ENCODE data around the gene CREBBP. TPM values are rescaled to one million over a fixed set of nuclear protein-coding genes. Genes with fewer than 3 reads are reported as not detected.

CREBBP gene
- total RNA-seq, 1 experiment from 2014 or later = 7.0 TPM

DNA sequence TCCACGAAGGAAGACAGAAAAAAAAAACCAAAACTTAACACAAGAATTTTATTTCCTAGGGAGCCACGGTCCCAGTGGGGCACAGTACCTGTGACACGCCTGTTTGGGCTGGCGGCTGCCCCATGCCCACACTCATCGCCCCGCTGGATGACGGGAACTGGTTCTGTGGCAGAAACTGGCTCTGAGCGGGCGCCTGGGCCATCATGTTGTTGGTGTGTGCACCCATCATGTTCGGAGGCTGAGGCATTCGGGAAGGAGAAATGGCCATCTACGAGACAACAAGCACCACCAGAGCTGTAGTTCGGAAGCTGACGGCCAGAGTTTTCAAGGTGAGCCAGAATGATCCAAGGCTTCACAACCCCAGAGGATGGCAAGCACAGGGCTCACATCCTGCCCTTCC lies 106.8 kb downstream of the CREBBP start:
- no peak for DNase-seq
- no peak overlapping the region for H3K4me3 ChIP-seq
- H3K9me3 ChIP-seq = no peaks in the 10 kb centered on the region
- no peaks in the 10 kb centered on the region for H3K27me3 ChIP-seq
- peaks cover 81% of the 10 kb centered on the region for H3K36me3 ChIP-seq

DNA sequence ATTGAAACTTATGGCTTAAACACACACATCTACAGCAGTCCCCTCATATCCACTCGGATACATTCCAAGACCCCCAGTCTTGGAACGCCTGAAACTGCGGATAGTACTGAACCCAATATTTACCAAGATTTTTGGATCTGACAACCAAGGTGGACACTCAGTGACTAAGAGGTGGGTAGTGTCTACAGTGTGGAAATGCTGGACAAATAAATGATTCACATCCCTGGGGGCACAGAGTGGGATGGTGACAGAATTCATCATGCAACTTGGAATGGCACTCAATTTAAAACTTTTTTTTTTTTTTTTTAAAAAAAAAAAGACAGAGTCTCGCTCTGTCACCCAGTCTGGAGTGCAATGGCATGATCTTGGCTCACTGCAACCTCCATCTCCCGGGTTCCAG lies 109.0 kb downstream of the CREBBP start:
- no peak for DNase-seq
- H3K36me3 ChIP-seq = peaks cover 84% of the 10 kb centered on the region
- H3K9me3 ChIP-seq = no peaks in the 10 kb centered on the region
- no peak overlapping the region for H3K4me3 ChIP-seq
- H3K27me3 ChIP-seq = no peaks in the 10 kb centered on the region

DNA sequence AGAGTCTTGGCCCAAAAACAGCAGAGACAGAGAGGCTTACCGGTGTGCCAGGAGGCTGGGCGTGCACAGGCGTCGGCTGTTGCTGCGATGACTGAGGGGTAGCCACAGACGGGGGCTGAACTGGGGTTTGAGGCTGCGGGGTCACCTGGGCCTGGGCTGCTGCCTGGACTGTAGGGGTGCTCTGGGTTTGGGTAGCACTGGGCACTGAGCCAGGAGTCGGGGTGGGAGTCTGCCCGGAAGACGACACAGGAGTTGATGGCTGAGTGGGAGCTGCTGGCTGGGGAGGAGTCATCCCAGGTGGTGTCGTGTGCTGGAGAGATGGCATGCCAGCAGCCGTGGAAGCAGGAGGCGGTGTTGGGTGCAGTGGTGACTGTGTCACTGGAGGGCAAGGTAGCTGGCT lies 110.0 kb downstream of the CREBBP start:
- Histone ChIP-seq H3K36me3 (peaks cover 85% of the 10 kb centered on the region), H3K27me3 (no peaks in the 10 kb centered on the region), H3K9me3 (no peaks in the 10 kb centered on the region), H3K4me3 (no peak overlapping the region)
- no peak for DNase-seq

DNA sequence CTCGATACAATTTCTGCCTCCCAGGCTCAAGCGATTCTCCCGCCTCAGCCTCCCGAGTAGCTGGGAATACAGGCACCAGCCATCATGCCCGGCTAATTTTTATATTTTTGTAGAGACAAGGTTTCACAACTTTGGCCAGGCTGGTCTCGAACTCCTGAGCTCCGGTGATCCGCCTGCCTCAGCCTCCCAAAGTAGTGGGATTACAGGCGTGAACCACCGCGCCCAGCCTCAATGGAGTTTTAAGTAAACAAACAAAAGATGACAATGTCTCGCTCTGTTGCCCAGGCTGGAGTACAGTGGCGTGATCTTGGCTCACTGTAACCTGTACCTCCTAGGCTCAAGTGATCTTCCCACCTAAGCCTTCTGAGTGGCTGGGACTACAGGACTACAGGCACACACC lies 110.6 kb downstream of the CREBBP start:
- Histone ChIP-seq H3K9me3 (no peaks in the 10 kb centered on the region), H3K27me3 (no peaks in the 10 kb centered on the region), H3K36me3 (peaks cover 79% of the 10 kb centered on the region), H3K4me3 (no peak overlapping the region)
- no peak for DNase-seq

DNA sequence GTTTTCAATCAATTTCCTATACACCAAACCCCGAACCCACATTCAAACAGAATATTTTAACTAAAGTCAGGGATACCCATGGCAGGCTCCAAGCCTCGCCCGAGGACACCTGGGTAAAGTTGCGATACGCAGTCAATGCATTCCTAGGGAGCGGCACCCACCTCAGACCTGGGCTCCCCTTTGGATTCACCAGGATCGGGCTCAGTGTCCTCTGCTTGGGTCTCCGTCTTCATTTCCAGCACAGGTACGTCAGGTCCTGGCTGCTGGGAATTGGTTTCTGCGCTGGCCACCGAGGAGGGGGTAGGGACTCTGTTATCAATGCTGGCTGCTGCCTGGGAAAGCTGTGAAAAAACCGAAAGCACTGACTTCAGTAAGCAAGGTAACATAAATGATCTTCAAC lies 111.5 kb downstream of the CREBBP start:
- no peaks in the 10 kb centered on the region for H3K27me3 ChIP-seq
- no peak overlapping the region for H3K4me3 ChIP-seq
- peaks cover 74% of the 10 kb centered on the region for H3K36me3 ChIP-seq
- DNase-seq = no peak
- no peaks in the 10 kb centered on the region for H3K9me3 ChIP-seq

DNA sequence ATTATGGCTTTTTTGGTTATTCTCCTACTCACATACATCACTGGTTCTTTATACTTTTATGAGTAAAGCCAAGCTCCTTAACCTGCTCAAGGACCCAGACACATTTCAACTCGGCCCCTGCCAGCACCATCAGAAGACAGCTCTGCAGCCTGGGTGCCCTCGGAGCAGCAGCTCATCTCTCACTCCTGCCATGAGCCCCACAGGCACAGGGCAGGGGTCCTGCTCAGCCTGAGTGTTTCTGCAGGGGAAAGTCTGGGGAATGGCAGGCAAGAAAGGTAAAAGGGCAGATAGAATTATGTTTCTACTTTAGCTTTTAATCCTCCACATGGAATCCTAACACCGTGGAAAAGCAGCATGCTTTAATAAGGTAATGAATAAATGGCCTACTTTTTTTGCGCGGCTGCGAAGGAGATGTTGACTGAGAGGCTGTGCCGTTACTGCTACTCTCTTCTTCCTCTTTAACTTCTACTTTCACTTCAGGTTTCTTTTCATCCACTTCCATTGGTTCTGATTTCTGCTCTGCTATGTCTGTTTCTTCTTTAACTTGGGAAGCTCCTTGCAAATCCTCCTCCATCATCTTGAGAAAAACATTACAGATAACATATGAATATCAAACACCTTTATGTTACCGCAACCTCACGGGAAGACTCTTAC lies 113.1 kb downstream of the CREBBP start:
- no peaks in the 10 kb centered on the region for H3K27me3 ChIP-seq
- no peaks in the 10 kb centered on the region for H3K9me3 ChIP-seq
- peaks cover 76% of the 10 kb centered on the region for H3K36me3 ChIP-seq
- no peak for DNase-seq
- H3K4me3 ChIP-seq = no peak overlapping the region

DNA sequence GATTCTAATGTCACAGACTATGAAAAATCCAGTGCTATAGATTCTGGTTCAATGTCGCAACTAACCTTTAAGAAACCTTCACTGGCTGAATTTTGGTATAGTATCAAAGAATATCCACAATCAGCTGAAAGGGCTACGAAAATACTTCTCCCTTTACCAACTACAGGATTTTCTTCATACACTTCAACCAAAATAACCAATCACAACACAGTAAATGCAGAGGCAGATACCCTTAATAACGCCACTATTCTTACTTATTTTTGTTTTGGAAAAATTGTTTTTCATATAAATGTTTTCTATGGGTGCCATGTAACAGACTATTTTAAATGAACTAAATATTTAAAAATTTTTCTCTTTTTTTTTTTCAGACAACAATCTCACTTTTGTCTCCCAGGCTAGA lies 114.3 kb downstream of the CREBBP start:
- Histone ChIP-seq H3K36me3 (peaks cover 79% of the 10 kb centered on the region), H3K9me3 (no peaks in the 10 kb centered on the region), H3K4me3 (no peak overlapping the region), H3K27me3 (no peaks in the 10 kb centered on the region)
- no peak for DNase-seq

DNA sequence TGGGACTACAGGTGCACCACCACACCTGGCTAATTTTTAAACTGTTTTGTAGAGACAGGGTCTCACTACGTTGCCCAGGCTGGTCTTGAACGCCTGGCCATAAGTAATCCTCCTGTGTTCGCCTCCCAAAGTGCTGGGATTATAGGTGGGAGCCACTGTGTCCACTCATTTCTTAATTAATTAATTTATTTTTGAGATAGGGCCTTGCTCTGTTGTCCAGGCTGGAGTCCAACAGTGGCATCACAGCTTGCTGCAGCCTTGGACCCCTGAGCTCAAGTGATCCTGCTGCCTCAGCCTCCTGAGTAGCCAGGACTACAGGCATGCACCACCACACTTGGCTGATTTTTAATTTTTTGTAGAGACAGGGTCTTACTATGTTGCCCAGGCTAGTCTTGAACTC lies 116.1 kb downstream of the CREBBP start:
- Histone ChIP-seq H3K27me3 (no peaks in the 10 kb centered on the region), H3K9me3 (no peaks in the 10 kb centered on the region), H3K4me3 (no peak overlapping the region), H3K36me3 (peaks cover 77% of the 10 kb centered on the region)
- no peak for DNase-seq

DNA sequence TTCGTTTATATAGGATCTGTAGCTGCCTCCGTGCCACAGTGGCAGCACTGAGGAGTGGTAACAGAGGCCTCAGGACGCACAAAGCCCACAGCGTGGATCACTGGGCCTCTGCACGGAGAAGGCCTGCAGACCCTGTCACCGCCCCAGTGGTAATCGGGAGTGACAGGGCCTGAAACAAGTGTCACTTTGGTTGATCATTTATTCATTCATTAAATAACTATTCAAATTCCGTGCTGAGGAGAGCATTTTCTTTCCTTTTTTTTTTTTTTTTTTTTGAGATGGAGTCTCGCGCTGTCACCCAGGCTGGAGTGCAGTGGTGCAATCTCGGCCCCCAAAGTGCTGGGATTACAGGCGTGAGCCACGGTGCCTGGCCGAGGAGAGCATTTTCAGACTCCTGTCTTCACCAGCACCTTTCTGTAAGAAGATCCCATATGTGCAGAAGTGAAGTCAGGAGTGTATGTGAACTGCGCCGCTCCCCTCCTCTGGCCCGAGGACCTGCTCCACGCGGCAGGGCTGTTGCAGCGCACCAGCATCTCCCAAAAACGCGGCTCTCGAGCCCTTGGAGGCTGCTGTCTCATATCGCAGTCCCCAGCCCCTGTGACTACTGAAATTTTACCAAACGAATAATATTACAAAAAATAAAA lies 118.3 kb downstream of the CREBBP start:
- H3K27me3 ChIP-seq = no peaks in the 10 kb centered on the region
- DNase-seq = no peak
- H3K4me3 ChIP-seq = no peak overlapping the region
- peaks cover 78% of the 10 kb centered on the region for H3K36me3 ChIP-seq
- H3K9me3 ChIP-seq = no peaks in the 10 kb centered on the region

DNA sequence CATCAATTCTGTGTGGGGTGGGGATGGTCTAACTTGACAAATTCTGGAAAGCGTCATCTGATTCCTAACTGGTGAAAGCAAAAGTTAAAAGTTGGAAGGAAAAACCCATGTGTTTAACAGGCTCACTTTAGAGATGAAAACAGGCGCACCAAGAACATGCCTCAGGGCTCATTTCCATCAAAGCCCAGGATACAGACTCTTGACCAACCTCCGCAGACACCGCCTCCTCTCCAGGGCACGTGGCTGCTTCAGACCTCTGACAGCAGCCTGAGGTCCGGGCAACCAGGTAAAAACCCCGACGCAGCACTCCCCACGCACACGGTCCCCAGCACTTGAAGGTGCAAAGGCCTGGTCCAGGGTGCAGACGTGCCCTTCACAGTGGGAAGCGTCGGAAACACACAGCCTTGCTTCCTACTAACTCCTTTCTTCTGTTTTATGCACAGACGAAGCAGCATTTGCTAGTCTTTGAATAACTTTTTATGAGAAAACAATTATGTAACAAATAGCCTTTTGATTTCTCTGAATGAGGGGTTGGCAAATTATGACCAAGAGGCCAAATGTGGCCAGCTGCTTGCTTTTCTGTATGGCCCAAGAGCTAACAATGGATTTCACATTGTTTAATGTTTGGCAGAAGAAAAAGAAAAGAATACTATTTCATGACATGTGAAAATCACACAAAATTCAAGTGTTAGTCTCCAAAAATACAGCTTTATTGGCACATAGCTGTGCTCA lies 119.0 kb downstream of the CREBBP start:
- no peak for DNase-seq
- peaks cover 78% of the 10 kb centered on the region for H3K36me3 ChIP-seq
- no peaks in the 10 kb centered on the region for H3K27me3 ChIP-seq
- no peaks in the 10 kb centered on the region for H3K9me3 ChIP-seq
- no peak overlapping the region for H3K4me3 ChIP-seq

DNA sequence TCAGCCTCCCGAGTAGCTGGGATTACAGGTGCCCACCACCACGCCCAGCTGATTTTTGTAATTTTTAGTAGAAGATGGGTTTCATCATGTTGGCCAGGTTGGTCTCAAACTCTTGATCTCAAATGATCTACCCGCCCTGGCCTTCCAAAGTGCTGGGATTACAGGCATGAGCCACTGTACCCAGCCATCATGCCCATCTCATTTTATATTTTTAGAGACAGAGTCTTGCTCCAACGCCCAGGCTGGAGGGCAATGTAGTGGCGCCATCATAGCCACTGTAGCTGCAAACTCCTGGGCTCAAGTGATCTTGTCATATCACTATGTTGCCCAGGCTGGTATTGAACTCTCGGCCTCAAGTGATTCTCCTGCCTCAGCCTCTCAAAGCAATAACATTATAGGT lies 120.0 kb downstream of the CREBBP start:
- no peak for DNase-seq
- peaks cover 79% of the 10 kb centered on the region for H3K36me3 ChIP-seq
- no peaks in the 10 kb centered on the region for H3K27me3 ChIP-seq
- no peak overlapping the region for H3K4me3 ChIP-seq
- no peaks in the 10 kb centered on the region for H3K9me3 ChIP-seq

DNA sequence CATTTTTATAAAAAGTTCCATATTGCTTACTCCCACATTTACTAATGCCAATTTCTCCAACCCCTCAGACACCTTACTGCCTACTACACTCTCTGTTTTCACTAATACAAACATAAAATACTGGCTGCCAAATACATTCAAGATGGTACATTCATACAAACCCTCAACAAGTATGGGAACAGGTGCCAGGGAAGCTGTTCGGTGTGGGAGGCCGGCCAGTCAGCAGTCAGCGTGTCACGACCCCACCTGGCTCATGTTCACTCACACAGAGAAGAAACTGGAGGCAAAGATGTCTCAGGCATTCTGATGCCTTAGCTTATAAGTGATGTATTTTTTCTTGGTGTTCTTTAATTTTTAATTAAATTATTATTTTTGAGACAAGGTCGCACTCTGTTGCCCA lies 120.8 kb downstream of the CREBBP start:
- Histone ChIP-seq H3K36me3 (peaks cover 86% of the 10 kb centered on the region), H3K9me3 (no peaks in the 10 kb centered on the region), H3K4me3 (no peak overlapping the region), H3K27me3 (no peaks in the 10 kb centered on the region)
- no peak for DNase-seq

DNA sequence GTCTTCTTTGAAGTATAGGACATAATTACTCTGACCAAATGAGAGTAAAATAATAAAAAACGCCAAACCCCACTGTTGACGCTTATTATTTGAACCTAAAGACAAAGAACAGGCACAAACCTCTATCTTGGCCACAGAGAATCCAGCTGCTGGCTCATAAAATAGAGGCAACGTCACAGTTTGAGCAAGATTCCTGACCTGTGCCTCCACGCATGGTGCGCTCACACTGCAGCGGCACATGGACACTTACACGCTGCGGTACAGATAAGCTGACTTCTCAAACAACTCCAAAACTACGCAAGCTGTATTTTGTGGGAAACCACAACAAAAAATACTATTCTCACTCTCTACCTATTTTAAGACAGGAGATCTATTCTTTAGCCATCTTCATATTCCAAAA lies 124.4 kb downstream of the CREBBP start:
- H3K4me3 ChIP-seq = no peak overlapping the region
- no peak for DNase-seq
- H3K9me3 ChIP-seq = no peaks in the 10 kb centered on the region
- H3K27me3 ChIP-seq = no peaks in the 10 kb centered on the region
- peaks cover 74% of the 10 kb centered on the region for H3K36me3 ChIP-seq

DNA sequence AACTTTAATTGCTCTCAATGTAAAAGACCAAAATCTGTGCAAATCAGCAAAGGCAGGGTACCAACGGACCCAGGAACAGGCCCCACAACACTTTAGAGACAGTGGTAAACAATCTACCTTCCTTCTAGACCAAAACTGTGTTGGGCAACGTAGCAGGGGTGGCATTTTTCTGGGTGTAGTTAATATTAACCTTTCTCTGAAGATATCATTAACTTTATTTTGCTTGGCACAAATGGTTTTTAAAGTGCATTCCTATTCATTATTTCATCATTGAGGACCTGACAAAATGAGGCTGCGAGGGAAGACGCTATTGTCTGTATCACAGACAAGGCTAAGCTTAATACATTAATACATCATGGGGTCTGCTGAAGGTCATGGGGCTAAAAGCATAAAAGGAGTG lies 125.3 kb downstream of the CREBBP start:
- Histone ChIP-seq H3K4me3 (no peak overlapping the region), H3K27me3 (no peaks in the 10 kb centered on the region), H3K9me3 (no peaks in the 10 kb centered on the region), H3K36me3 (peaks cover 68% of the 10 kb centered on the region)
- no peak for DNase-seq

DNA sequence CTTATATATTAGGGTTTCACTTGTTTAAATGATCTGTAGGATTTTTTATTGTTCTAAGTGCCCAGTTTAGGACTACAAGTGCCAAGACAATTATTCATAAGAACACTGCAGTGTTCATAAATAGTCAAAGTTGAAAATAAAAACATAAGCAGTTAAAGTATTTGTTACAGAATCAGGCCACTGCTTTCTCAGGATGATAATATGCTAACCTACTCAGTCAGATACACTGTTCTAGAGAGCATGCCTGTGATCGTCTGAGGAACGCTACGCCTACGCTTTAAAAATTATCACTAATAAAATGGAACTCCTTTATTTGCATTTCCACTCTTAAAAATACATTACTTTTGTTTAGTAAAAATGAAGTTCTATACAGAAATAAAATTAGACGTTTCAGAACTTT lies 125.7 kb downstream of the CREBBP start:
- no peak for DNase-seq
- Histone ChIP-seq H3K27me3 (no peaks in the 10 kb centered on the region), H3K36me3 (peaks cover 67% of the 10 kb centered on the region), H3K9me3 (no peaks in the 10 kb centered on the region), H3K4me3 (no peak overlapping the region)

DNA sequence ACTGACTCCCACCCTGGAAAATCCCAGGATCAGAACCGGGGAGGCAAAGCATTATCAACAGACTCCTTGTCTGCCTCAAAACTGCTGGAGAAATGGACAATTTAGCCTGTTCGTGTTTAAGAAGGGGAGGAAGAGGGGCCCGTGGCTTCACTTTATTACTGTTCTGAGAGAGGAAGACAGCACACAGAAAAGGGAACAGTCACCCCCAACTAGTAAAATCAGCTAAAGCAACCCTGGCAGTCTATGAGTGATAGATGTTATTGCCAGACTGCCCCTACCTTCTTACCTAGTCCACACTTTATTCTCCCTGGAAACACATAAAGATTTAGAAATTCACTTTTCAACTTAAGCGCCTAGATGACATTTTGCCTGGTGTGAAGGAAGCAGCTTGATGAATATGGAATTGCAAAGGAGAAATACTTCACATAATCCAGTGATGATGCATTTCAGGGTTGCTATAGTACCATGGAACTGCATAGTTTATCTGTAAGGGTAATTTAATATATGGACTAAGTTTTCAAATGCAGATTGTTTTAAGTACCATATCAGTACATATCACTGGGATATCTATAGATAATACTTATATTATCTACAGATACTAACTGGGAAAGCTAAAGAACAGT lies 126.3 kb downstream of the CREBBP start:
- peaks cover 67% of the 10 kb centered on the region for H3K36me3 ChIP-seq
- H3K9me3 ChIP-seq = no peaks in the 10 kb centered on the region
- no peak overlapping the region for H3K4me3 ChIP-seq
- DNase-seq = no peak
- H3K27me3 ChIP-seq = no peaks in the 10 kb centered on the region

DNA sequence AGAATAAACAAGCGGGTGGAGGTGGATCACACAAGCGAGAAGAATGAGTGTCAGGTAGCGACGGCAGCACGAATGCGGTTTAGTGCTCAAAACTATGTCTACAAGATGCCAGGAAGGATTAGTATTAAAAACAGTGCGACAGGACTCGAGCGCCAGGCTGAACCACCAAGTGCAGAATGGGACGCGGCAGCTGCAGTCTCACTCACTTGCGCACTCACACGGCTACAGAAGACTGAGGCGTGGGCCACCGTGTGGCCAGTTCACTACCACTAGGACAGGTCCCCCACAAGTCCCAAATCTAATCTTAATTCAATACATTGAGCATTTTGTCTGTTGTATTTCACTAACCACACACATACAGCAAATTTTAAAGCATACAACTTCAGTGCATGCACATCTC lies 127.5 kb downstream of the CREBBP start:
- Histone ChIP-seq H3K36me3 (peaks cover 67% of the 10 kb centered on the region), H3K27me3 (no peaks in the 10 kb centered on the region), H3K4me3 (no peak overlapping the region), H3K9me3 (no peaks in the 10 kb centered on the region)
- DNase-seq = no peak

All from MG63 (cell line).